ENCODE results near the gene GLTPD2.

- no peak for TF ChIP-seq POLR2A (IDR thresholded peaks at IDR 0.05)
- no peak for TF ChIP-seq CTCF (IDR thresholded peaks at IDR 0.05)
- TF ChIP-seq POLR2AphosphoS5 (IDR thresholded peaks at IDR 0.05) = no peak
Measured at GRCh38 chr17:4766201-4766600, 22.6 kb upstream of the GLTPD2 start.
